ENCODE results near the gene RAP1GAP2.

Gene RAP1GAP2

GRCh38 chr17:2975469-2975958 lies 179.3 kb downstream of the RAP1GAP2 start (continued):
- TF ChIP-seq TCF7L2 (IDR thresholded peaks at IDR 0.05; ENCODE audit: borderline replicate concordance, low read depth, low read length), result peak; percentile 22; the same call in 1 of the 2 replicates
- TF ChIP-seq ATF2 (tag by site-specific recombination; IDR thresholded peaks at IDR 0.05; ENCODE audit: low read depth), result no peak
- TF ChIP-seq GLI4 (tag by site-specific recombination; IDR thresholded peaks at IDR 0.05), result peak; percentile 42; the same call in 1 of the 2 replicates
- TF ChIP-seq ZNF776 (tag by site-specific recombination; IDR thresholded peaks at IDR 0.05; ENCODE audit: borderline replicate concordance), result no peak
- peak; percentile 29; the same call in 1 of the 2 replicates for TF ChIP-seq ZNF629 (tag by site-specific recombination; IDR thresholded peaks at IDR 0.05)
- no peak for TF ChIP-seq ZNF488 (tag by site-specific recombination; IDR thresholded peaks at IDR 0.05)
- peak; percentile 34; the same call in 1 of the 2 replicates for TF ChIP-seq ZSCAN4 (tag by site-specific recombination; IDR thresholded peaks at IDR 0.05)
- TF ChIP-seq SP7 (tag by site-specific recombination; IDR thresholded peaks at IDR 0.05), result peak; percentile 83
- peak; percentile 42 for TF ChIP-seq GLIS2 (tag by site-specific recombination; IDR thresholded peaks at IDR 0.05)
- TF ChIP-seq ZSCAN16 (tag by site-specific recombination; IDR thresholded peaks at IDR 0.05), result no peak
- peak; percentile 48; the same call in 1 of the 2 replicates for TF ChIP-seq WT1 (tag by site-specific recombination; IDR thresholded peaks at IDR 0.05)
- no peak for TF ChIP-seq ZNF16 (tag by site-specific recombination; IDR thresholded peaks at IDR 0.05; ENCODE audit: low read depth)
- TF ChIP-seq ZNF843 (tag by site-specific recombination; IDR thresholded peaks at IDR 0.05), result no peak
- peak; percentile 76; the same call in 1 of the 2 replicates for TF ChIP-seq ZNF184 (tag by site-specific recombination; IDR thresholded peaks at IDR 0.05)
- peak; percentile 81 for TF ChIP-seq ZNF580 (tag by site-specific recombination; IDR thresholded peaks at IDR 0.05)
- TF ChIP-seq ZNF777 (tag by site-specific recombination; IDR thresholded peaks at IDR 0.05; ENCODE audit: borderline replicate concordance), result 0 out of 2 replicates have a peak, but pooled peaks have one; percentile 35
- 0 out of 2 replicates have a peak, but pooled peaks have one; percentile 55 for TF ChIP-seq PATZ1 (tag by site-specific recombination; IDR thresholded peaks at IDR 0.05)
- TF ChIP-seq GLI2 (tag by site-specific recombination; IDR thresholded peaks at IDR 0.05; ENCODE audit: borderline replicate concordance, low read depth), result no peak
- TF ChIP-seq ZNF830 (tag by site-specific recombination; IDR thresholded peaks at IDR 0.05; ENCODE audit: low read depth), result no peak
- TF ChIP-seq ZNF280D (tag by site-specific recombination; IDR thresholded peaks at IDR 0.05), result no peak
- TF ChIP-seq KLF7 (tag by site-specific recombination; IDR thresholded peaks at IDR 0.05; ENCODE audit: borderline replicate concordance), result peak; percentile 79
- TF ChIP-seq ZNF596 (tag by site-specific recombination; IDR thresholded peaks at IDR 0.05), result no peak
- TF ChIP-seq ZNF76 (tag by site-specific recombination; IDR thresholded peaks at IDR 0.05; ENCODE audit: borderline replicate concordance, low read depth), result no peak
- TF ChIP-seq SP3 (tag by site-specific recombination; IDR thresholded peaks at IDR 0.05), result peak; percentile 85
- peak; percentile 81 for TF ChIP-seq ZNF324 (tag by site-specific recombination; IDR thresholded peaks at IDR 0.05)
- TF ChIP-seq ZNF513 (tag by site-specific recombination; IDR thresholded peaks at IDR 0.05), result peak; percentile 38; the same call in 1 of the 2 replicates
- TF ChIP-seq ZNF157 (tag by site-specific recombination; IDR thresholded peaks at IDR 0.05), result no peak
- TF ChIP-seq ZNF302 (tag by site-specific recombination; IDR thresholded peaks at IDR 0.05; ENCODE audit: low read depth), result no peak
- TF ChIP-seq REPIN1 (tag by site-specific recombination; IDR thresholded peaks at IDR 0.05; ENCODE audit: low read depth), result 0 out of 2 replicates have a peak, but pooled peaks have one; percentile 33
- no peak for TF ChIP-seq ZNF155 (tag by site-specific recombination; IDR thresholded peaks at IDR 0.05)
